HUES64 (cell line): Measurements from ENCODE around the gene FTO.

Source experiments
- H3K27ac ChIP-seq: 2 replicates; pipeline ENCODE4 v1.7.0; 2013; ENCODE audit warnings: low read depth, low read length, inconsistent platforms
- H3K27me3 ChIP-seq: 2 replicates; pipeline ENCODE4 v1.6.1; 2013; ENCODE audit warnings: mild to moderate bottlenecking, low read length; ENCODE audit not compliant: insufficient read depth
- H3K36me3 ChIP-seq: 2 replicates; pipeline ENCODE4 v1.6.1; 2013; ENCODE audit warnings: mild to moderate bottlenecking, low read length; ENCODE audit not compliant: insufficient read depth
- H3K4me1 ChIP-seq: 2 replicates; pipeline ENCODE4 v1.6.1; 2013; ENCODE audit warnings: mild to moderate bottlenecking, low read length, moderate library complexity; ENCODE audit not compliant: insufficient read depth
- H3K4me3 ChIP-seq: 2 replicates; pipeline ENCODE4 v1.5.1; 2013; ENCODE audit warnings: mild to moderate bottlenecking, low read length, moderate library complexity
- H3K9ac ChIP-seq: 2 replicates; pipeline ENCODE4 v1.6.1; 2013; ENCODE audit warnings: mild to moderate bottlenecking, low read depth, low read length
- H3K9me3 ChIP-seq: 2 replicates; pipeline ENCODE4 v1.6.1; 2013; ENCODE audit warnings: low read depth, low read length; ENCODE audit not compliant: insufficient read depth
- WGBS: fragments of 150-250, 120-280 bp; methylation state at CpG from one replicate; pipeline ENCODE4 v1.1.7; 2013; ENCODE audit warnings: missing lambda C conversion rate; 5-methylcytosine and 5-hydroxymethylcytosine counted together

The FTO gene

DNA sequence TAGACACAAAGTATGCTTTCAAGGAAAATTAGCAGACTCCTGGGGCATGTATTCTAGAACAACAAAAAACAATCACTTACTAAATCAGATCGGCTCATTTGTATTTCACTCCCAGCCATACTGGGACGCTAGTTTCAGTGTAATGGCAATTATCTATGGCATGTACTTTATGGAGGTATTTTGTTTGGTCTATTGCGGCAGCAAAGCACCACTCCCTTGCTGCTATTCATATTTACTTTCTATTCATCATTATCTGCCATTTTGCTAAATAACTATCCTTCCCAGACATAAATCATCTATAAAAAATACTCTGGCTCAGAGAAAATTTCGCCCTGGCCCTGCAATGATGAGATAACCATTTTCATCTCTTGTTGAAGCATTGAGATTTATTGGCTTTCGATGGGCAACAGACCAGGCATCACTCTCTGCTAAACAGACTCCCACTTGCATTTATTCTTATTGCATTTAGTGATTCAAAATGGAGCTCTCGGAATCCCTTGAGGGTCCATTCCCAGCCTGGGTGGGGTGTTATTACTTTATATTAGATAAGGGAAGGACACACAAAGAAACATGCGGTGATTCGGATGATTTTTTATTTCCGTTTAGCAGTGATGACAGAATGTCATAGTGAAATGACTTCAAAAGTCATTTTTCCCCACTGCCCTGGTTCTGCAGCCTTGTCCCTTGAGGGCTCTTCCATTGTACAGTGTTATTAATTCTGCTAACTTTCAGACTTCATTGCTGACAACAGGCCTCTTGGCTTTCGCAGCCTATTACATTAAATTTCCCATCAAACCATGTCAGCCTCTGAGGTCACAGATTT is 356.9 kb downstream of the FTO start:
- Histone ChIP-seq H3K4me3 (no peak overlapping the region), H3K4me1 (peaks cover 11% of the 10 kb centered on the region), H3K27ac (no peak overlapping the region), H3K36me3 (no peaks in the 10 kb centered on the region), H3K9me3 (no peaks in the 10 kb centered on the region), H3K27me3 (no peaks in the 10 kb centered on the region), H3K9ac (no peak overlapping the region)
- over 99% methylated on average over 9 of the region's 10 CpGs for WGBS

DNA sequence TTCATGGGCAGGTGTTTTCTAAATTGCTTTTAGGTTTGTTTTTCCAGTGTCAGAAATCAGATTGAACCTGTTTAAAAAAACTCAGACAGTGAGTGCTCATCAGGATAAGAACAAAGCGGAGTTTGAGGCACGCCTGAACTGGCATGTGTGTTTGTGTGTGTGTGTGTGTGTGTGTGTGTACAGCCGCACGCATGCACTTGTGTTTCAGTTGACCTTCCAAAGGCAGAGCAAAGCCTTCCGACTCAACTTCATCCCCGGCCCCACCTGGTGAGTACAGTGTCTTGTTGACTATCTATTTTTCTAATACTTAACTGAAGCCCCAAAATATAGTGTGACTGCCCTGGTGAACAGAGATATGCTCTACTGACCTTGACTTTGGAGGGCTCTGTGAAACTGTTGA is 357.5 kb downstream of the FTO start:
- H3K36me3 ChIP-seq: no peaks in the 10 kb centered on the region
- H3K27ac ChIP-seq: no peak overlapping the region
- peaks cover 9% of the 10 kb centered on the region for H3K4me1 ChIP-seq
- no peak overlapping the region for H3K9ac ChIP-seq
- no peaks in the 10 kb centered on the region for H3K9me3 ChIP-seq
- H3K4me3 ChIP-seq: no peak overlapping the region
- H3K27me3 ChIP-seq: no peaks in the 10 kb centered on the region
- 94% methylated on average over 6 of the region's 6 CpGs for WGBS

DNA sequence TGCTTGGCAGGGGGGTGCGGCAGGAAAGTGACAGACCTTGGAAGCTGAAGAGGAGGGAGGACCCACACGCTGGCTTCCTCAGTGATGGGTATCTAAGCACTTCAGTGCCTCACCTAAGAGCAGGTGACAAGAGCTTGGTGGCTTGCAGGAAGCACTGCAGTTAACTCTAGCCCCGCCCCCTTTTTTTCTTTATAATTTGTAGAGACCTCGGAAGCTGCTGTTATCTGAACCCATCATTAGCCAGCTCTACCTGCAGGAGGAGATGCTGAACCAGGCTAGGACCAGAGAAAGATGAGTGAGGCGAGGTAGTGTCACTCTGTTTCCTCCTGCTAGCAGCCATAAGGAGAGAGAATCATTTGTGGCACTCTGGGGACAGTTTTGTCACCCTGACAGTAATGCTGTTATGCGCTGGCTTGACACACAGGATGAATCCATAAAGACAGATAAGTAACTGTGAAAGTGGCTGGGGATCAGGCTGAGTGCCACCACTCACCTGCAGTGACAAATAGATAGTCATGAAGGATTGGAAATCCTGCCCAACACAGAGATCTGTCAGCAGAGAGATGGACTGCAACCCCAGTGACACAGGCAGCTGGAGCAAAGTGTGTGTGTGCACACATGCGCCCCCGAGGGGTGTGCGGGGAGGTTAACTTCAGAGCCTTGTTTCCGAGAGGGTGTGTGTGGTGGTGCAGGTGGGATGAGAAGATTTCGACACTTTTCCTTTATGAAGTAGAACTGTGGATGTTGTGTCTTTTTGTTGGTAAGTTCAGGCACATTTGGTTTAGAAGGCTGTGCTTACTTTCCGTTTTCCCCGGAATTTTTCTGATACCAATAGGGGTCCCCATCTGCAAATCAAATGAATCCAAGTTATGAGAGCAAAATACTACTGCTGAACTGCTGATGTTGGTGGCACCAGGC is 358.7 kb downstream of the FTO start:
- Histone ChIP-seq H3K4me3 (no peak overlapping the region), H3K9me3 (no peaks in the 10 kb centered on the region), H3K9ac (no peak overlapping the region), H3K27me3 (no peaks in the 10 kb centered on the region), H3K36me3 (no peaks in the 10 kb centered on the region), H3K27ac (no peak overlapping the region), H3K4me1 (peaks cover 20% of the 10 kb centered on the region)
- WGBS: 73% methylated on average over 13 of the region's 13 CpGs

DNA sequence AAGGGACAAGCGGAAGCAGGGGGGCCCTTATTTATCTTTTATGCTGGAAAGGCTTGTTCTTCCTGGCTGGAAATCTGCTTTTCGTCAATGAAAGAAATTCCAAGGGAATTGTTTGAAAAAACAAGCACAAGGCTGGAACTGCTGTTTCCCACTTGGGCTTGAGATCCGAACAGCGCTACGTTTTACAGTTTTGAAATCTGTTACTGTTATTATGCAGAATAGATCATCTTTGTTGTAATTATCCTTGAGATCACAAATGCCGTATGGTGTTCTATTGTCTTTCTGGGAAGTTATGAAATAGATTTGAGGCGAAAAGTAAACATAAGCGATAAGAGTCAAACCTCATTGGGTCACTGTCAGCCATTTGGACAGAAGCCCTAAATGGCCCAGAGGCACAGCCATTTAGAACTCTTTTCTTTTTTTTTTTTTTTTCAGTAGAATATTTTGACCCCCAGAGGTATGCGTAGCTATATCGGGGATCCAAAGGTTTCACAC is 359.4 kb downstream of the FTO start:
- no peaks in the 10 kb centered on the region for H3K9me3 ChIP-seq
- WGBS: 93% methylated on average over 10 of the region's 10 CpGs
- no peaks in the 10 kb centered on the region for H3K27me3 ChIP-seq
- no peak overlapping the region for H3K4me3 ChIP-seq
- H3K9ac ChIP-seq: no peak overlapping the region
- no peaks in the 10 kb centered on the region for H3K36me3 ChIP-seq
- peaks cover 27% of the 10 kb centered on the region for H3K4me1 ChIP-seq
- H3K27ac ChIP-seq: no peak overlapping the region

DNA sequence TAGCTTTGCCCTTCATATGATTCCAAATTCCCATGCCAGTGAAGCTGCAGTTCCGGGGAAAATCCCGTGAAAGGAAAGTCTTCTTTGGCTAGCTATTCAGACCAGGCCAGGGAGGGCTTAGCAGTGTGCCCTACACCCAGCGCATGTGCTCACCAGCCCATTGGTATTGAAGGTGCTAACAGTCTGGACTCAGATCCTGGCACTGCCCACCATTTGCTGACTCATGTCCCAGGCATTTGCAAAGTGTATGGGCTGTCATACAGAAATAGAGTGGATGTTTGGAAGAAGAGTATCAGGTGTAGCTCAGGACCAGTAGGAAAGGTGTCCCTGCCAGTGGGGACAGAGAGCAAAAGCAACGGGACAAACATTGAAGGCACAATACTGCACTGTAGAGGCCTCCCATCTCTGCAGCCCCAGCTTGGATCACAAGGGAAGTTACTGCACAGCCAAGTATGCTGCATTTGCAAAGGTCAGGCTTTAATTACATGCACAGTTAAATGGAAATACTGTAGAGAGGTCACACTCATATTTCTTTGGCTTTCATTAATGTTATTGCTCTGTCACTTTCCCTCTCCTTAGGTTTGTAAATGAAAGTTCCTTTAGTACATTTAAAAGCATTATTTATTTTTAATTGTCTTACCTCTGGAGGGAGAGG is 362.6 kb downstream of the FTO start:
- no peak overlapping the region for H3K27ac ChIP-seq
- H3K4me1 ChIP-seq: peaks cover 34% of the 10 kb centered on the region

DNA sequence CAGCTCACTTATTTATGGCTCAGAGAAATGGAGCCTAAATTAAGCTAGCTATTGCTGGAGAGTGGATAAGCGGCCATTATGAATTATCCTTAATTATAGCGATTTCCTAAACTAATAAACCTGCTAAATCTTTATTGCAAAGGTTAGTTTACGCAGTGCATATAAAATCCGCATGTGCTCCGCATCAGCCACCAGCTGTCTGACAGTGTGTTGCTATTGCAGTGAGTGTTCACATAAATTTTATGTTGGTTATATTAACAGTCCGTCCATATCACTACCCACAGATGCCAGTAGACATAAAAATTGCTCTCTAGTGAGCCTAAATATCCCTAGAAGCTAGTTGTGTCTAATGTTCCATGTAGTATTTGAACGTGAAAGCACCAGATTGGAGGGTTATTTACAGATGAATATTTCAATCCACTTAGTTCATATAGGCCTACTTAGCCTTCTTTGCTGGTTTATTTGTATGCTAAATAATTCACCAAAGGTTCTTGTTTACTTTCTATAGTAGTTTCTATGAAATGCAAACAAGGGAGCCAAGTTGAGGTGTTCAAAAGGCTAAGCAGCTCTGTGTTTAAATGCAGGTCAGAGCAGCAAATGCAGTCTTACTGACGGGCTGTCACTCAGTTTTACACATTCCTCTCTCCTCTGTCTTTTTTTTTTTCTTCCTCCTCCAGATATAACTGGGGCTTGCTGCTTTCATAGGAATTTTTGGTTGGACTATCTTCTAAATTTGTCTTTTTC is 363.5 kb downstream of the FTO start:
- WGBS: 78% methylated on average over 6 of the region's 8 CpGs
- no peaks in the 10 kb centered on the region for H3K9me3 ChIP-seq
- no peak overlapping the region for H3K27ac ChIP-seq
- H3K9ac ChIP-seq: no peak overlapping the region
- peaks cover 29% of the 10 kb centered on the region for H3K4me1 ChIP-seq
- H3K27me3 ChIP-seq: no peaks in the 10 kb centered on the region
- no peak overlapping the region for H3K4me3 ChIP-seq
- H3K36me3 ChIP-seq: no peaks in the 10 kb centered on the region

More for the DNA sequence above, 362.6 kb downstream of the FTO start:
- no peak overlapping the region for H3K4me3 ChIP-seq
- no peaks in the 10 kb centered on the region for H3K36me3 ChIP-seq
- no peaks in the 10 kb centered on the region for H3K27me3 ChIP-seq
- no peaks in the 10 kb centered on the region for H3K9me3 ChIP-seq
- no peak overlapping the region for H3K9ac ChIP-seq
- 87% methylated on average over 4 of the region's 4 CpGs for WGBS

DNA sequence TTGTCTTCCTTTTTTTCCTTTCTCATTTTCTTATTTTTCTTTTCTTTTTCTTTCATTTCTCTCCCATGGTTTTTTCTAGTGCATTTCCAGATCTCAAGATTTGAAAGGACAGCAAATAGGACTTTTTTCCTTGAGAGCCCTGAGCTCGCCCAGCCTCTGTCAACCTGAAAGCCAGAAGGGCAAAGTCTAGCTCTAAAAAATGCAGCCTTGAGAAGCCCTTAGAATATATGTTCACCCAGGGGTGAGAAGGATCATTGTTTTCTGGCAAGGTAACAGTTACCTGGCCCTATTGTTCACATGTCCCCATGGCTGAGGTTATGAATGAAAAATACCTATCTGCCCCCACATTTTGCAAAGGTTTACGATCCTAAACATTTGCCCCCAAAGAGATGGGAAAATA is 364.3 kb downstream of the FTO start:
- WGBS: 93% methylated on average over 2 of the region's 2 CpGs
- Histone ChIP-seq H3K4me1 (peaks cover 25% of the 10 kb centered on the region), H3K9ac (no peak overlapping the region), H3K27ac (no peak overlapping the region), H3K9me3 (no peaks in the 10 kb centered on the region), H3K27me3 (no peaks in the 10 kb centered on the region), H3K4me3 (no peak overlapping the region), H3K36me3 (no peaks in the 10 kb centered on the region)

DNA sequence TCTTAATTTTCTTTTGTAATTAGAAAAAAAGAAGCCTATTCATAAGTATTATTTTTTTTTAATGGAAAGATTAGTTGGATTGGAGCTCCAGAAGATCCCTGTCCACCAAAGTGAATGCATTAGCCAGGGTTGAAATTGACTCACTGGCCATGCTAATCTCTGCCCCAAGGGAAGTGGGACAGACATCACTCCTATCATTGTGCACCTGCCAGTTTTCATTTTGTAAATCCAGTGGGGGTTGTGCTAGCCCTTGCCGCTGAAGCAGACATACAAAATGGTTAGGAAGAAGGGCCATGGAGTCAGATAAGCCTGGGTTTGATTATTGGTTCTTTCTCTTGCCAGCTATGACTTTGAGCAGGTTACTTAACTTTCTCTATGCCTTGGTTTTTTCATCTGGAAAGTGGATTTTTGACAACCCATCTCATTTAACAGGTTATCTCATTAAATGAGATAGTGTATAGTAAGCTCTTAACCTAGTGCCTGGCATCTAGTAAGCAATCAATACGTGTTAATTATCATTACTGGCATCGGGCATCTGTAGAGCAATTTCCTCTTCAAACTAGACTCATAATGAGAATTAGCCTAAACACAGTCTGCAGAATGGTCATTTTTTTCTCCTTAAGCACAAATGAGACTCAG is 365.8 kb downstream of the FTO start:
- H3K4me3 ChIP-seq: no peak overlapping the region
- H3K9ac ChIP-seq: no peak overlapping the region
- 96% methylated on average over 3 of the region's 3 CpGs for WGBS
- no peaks in the 10 kb centered on the region for H3K27me3 ChIP-seq
- peaks cover 25% of the 10 kb centered on the region for H3K4me1 ChIP-seq
- H3K9me3 ChIP-seq: no peaks in the 10 kb centered on the region
- no peak overlapping the region for H3K27ac ChIP-seq
- no peaks in the 10 kb centered on the region for H3K36me3 ChIP-seq

DNA sequence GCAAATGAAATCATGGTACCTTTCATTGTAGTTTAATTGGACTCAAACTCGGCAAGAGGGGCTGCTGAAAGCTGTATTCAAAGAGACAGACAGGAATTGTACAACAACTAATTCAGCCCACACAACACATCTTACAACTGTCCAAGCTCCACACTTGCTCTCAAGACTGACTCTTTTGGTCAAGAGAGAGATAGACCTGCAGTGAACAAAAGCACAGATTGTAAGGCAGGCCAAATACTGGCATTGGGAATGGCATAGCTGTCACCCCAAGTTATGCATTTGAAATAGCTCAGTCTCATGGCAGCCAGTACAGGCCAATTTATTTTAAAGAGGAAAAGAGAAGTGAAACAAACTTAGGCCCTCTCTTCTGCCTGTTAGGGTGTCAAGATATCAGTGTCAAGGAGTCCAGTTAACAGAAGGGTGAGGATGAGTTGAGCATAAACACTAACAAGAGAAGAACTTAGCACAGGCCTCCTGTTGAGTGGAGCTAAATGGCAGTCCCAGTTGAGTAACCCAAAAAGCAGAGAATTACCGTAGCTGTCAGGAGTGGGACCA is 366.9 kb downstream of the FTO start:
- Histone ChIP-seq H3K36me3 (no peaks in the 10 kb centered on the region), H3K4me3 (no peak overlapping the region), H3K9me3 (no peaks in the 10 kb centered on the region), H3K4me1 (peaks cover 25% of the 10 kb centered on the region), H3K27ac (no peak overlapping the region), H3K27me3 (no peaks in the 10 kb centered on the region), H3K9ac (no peak overlapping the region)
- WGBS: 91% methylated on average over 2 of the region's 2 CpGs

DNA sequence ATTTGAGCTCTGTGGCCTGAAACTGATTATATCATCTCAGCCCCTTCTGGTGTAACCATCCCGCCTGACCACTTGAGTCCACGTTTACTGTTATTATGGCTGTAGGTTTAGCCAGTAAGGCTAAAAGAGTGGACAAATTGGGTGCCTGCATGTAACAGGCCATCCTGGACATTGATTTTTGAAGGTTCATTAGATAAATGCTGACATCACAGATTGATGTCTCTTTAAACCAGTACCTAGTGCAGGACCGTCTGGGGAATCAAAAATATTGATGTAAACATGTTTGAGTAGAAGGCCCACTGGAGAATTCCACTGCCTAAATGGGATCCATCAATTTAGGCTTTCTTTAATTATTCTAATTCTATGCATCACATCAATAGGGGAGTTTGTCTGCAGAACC is 367.6 kb downstream of the FTO start:
- Histone ChIP-seq H3K27me3 (no peaks in the 10 kb centered on the region), H3K36me3 (no peaks in the 10 kb centered on the region), H3K4me1 (peaks cover 24% of the 10 kb centered on the region), H3K4me3 (no peak overlapping the region), H3K9ac (no peak overlapping the region), H3K9me3 (no peaks in the 10 kb centered on the region), H3K27ac (no peak overlapping the region)
- 97% methylated on average over 3 of the region's 3 CpGs for WGBS
